ENCODE data around the gene DGCR2. TPM values are rescaled to one million over a fixed set of nuclear protein-coding genes. Genes with fewer than 3 reads are reported as not detected.

DGCR2 gene
- total and polyA plus RNA-seq, 2 of the 4 experiments (the other 2 are of a cell fraction), result 17.2 to 35.4 TPM

DNA sequence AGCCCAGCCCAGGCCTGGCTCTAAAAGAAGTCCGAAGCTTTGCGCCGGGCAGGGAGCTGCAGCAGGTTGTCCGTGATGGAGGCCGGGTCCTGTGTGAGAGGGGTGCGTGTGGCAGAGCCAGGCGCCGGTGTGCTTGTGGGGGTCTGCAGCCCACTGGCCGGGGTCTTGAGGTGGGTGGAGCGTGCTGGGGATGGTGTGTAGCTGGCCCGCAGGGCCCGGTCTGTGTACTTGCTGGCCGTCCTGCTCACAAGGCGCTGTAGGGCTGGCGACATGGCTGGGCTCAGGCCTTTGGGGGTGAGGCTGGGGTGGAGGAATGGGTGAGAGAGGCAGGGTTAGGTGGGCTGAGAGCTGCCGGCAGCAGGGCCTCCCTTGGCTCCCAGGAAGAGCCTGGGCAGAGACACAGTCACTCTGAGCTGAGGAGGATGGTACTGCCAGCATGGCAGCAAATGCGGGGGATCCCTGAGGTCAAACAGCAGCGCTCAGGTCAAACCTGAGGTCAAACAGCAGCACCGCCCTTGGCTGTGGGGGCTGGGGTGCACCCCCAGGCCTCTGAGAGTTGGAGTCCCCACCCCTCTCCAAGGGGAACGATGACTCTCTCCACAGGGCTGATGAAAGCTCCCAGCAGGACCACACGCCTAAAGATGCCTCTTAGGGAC lies 12.1 kb upstream of the DGCR2 start:
- intact Hi-C loops (cut with micrococcal nuclease), result no loop called here

More for the DNA sequence above, 12.1 kb upstream of the DGCR2 start:
- Histone ChIP-seq H3K4me2 (ENCODE audit: low read depth, low read length) (no peak overlapping the region), H3K79me1 (ENCODE audit: low read depth in 1 of 2, low read length in 2 of 2) (no peaks in the 10 kb centered on the region), H3K14ac (replicated peaks; ENCODE audit: low read depth, low read length) (no peak overlapping the region), H3K27ac (ENCODE audit: insufficient read depth, low read length) (no peak overlapping the region), H2AFZ (replicated peaks; ENCODE audit: low read length, poor library complexity) (no peak overlapping the region), H2BK120ac (ENCODE audit: low read depth, low read length) (no peak overlapping the region), H4K91ac (ENCODE audit: insufficient read depth, low read depth, low read length) (no peak overlapping the region), H3K9me1 (ENCODE audit: insufficient read depth, low read length) (no peaks in the 10 kb centered on the region), H2AK9ac (replicated peaks; ENCODE audit: low read depth, low read length, poor library complexity) (peak overlapping the region; percentile 13), H3K9me3 (ENCODE audit: control insufficient read depth, insufficient read depth, low read length) (no peaks in the 10 kb centered on the region), H3K4me1 (ENCODE audit: control insufficient read depth, insufficient read depth, low read length) (no peaks in the 10 kb centered on the region), H4K5ac (ENCODE audit: low read depth, low read length) (no peak overlapping the region), H2AK5ac (ENCODE audit: low read depth, low read length) (no peak overlapping the region), H3K18ac (ENCODE audit: low read depth, low read length) (no peak overlapping the region), H3K27me3 (ENCODE audit: control insufficient read depth, insufficient read depth, low read length) (no peaks in the 10 kb centered on the region), H2BK5ac (ENCODE audit: low read depth, low read length, poor library complexity, severe bottlenecking) (no peak overlapping the region), H3K4me3 (ENCODE audit: insufficient read depth, low read depth, low read length) (no peak overlapping the region), H4K8ac (ENCODE audit: low read depth in 2 of 2, low read length in 2 of 2) (no peak overlapping the region), H3K56ac (ENCODE audit: extremely low read depth, insufficient read depth, low read length) (no peak overlapping the region), H3K23ac (ENCODE audit: low read depth, low read length) (no peak overlapping the region), H2BK20ac (ENCODE audit: low read depth, low read length) (no peak overlapping the region), H4K20me1 (ENCODE audit: insufficient read depth, low read length) (no peaks in the 10 kb centered on the region), H3K36me3 (ENCODE audit: control insufficient read depth, insufficient read depth, low read length) (peaks cover 67% of the 10 kb centered on the region), H3K4ac (ENCODE audit: low read depth, low read length) (no peak overlapping the region), H3K9ac (ENCODE audit: low read depth, low read length) (no peak overlapping the region), H2BK15ac (ENCODE audit: low read depth, low read length) (no peak overlapping the region)
- dilution Hi-C loops (cut with HindIII; ENCODE audit: low sequenced_read_pairs, unreplicated experiment), result no loop called here
- CTCF ChIA-PET, result interaction anchor here (0.6 kb wide), 1 partner anchor 10 kb away, joined by 3 read pairs; the partner anchor contains the start of gene ESS2
- no peak for ATAC-seq (ENCODE audit: low read depth)
- WGBS, 2 experiments (ENCODE audit: extremely low coverage in 2 of 2, insufficient read length in 1 of 2), result 93% methylated on average over 6 of the region's 21 CpGs; no CpG with 5 or more reads in 1 of the 2 experiments
- TF ChIP-seq CEBPB (IDR thresholded peaks at IDR 0.05; ENCODE audit: low read depth, low read length) (no peak), BHLHE40 (IDR thresholded peaks at IDR 0.05; ENCODE audit: low read depth, low read length) (no peak), NFE2L2 (IDR thresholded peaks at IDR 0.05; ENCODE audit: low read depth, low read length) (no peak), MAFK (IDR thresholded peaks at IDR 0.05; ENCODE audit: low read depth, low read length) (no peak), FOS (IDR thresholded peaks at IDR 0.05; ENCODE audit: low read depth, low read length) (no peak)
- TF ChIP-seq, protein P1, sequence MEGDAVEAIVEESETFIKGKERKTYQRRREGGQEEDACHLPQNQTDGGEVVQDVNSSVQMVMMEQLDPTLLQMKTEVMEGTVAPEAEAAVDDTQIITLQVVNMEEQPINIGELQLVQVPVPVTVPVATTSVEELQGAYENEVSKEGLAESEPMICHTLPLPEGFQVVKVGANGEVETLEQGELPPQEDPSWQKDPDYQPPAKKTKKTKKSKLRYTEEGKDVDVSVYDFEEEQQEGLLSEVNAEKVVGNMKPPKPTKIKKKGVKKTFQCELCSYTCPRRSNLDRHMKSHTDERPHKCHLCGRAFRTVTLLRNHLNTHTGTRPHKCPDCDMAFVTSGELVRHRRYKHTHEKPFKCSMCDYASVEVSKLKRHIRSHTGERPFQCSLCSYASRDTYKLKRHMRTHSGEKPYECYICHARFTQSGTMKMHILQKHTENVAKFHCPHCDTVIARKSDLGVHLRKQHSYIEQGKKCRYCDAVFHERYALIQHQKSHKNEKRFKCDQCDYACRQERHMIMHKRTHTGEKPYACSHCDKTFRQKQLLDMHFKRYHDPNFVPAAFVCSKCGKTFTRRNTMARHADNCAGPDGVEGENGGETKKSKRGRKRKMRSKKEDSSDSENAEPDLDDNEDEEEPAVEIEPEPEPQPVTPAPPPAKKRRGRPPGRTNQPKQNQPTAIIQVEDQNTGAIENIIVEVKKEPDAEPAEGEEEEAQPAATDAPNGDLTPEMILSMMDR (conservative IDR thresholded peaks at IDR 0.05; ENCODE audit: low read depth, low read length), result no peak
- TF ChIP-seq, protein P2, sequence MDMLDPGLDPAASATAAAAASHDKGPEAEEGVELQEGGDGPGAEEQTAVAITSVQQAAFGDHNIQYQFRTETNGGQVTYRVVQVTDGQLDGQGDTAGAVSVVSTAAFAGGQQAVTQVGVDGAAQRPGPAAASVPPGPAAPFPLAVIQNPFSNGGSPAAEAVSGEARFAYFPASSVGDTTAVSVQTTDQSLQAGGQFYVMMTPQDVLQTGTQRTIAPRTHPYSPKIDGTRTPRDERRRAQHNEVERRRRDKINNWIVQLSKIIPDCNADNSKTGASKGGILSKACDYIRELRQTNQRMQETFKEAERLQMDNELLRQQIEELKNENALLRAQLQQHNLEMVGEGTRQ (IDR thresholded peaks at IDR 0.05; ENCODE audit: low read depth, low read length), result no peak
- POLR2A ChIA-PET (ENCODE audit: unreplicated experiment), result no interaction called here
- in situ Hi-C loops (cut with MboI; ENCODE audit: low sequenced_read_pairs), result no loop called here
- no peak for DNase-seq
- no TSS peak for BruUV-seq (replicated peaks)

Measured in IMR-90 (cell line).